ENCODE results near the gene SPAG17. TPM values are rescaled to one million over a fixed set of nuclear protein-coding genes. Genes with fewer than 3 reads are reported as not detected.

The SPAG17 gene
- total RNA-seq, 1 experiment from 2014 or later: not detected

- H3K4me2 ChIP-seq (ENCODE audit: low read length): no peak overlapping the region
- no peaks in the 10 kb centered on the region for H3K79me2 ChIP-seq (ENCODE audit: insufficient read depth, low read length)
- POLR2A ChIA-PET: no interaction called here
Observed at GRCh38 chr1:118116909-118117308, 68.1 kb downstream of the SPAG17 start.

GRCh38 chr1:118116401-118116800 is 68.6 kb downstream of the SPAG17 start:
- POLR2A ChIA-PET: no interaction called here

More at GRCh38 chr1:118116909-118117308, 68.1 kb downstream of the SPAG17 start:
- ATAC-seq (no peak), DNase-seq (ENCODE audit: low read depth, low spot score) (no peak)
- no peak overlapping the region for H3K27ac ChIP-seq (ENCODE audit: low read depth, low read length)
- intact Hi-C loops (cut with micrococcal nuclease): no loop called here
- RAD21 ChIA-PET (ENCODE audit: low non-redundant PET in 1 of 2, low total read pairs in 2 of 2, uncharacterized antibody in 2 of 2, unreplicated experiment in 2 of 2): no interaction called here
- CTCF ChIA-PET: no interaction called here
- H3K27me3 ChIP-seq (ENCODE audit: insufficient read depth, low read length): peaks cover 23% of the 10 kb centered on the region
- H3K9me2 ChIP-seq (ENCODE audit: insufficient read depth): no peaks in the 10 kb centered on the region
- no peak overlapping the region for H2AFZ ChIP-seq (ENCODE audit: low read depth, low read length, poor library complexity, severe bottlenecking)
- H3K4me3 ChIP-seq (replicated peaks in 1 of 2; ENCODE audit: low read depth in 1 of 2, low read length in 2 of 2): no peak overlapping the region
- TF ChIP-seq CTCF (IDR thresholded peaks at IDR 0.05 in 2 of 3, conservative IDR thresholded peaks at IDR 0.05 in 1 of 3; ENCODE audit: borderline replicate concordance in 1 of 3, insufficient read depth in 1 of 3, low read depth in 2 of 3, low read length in 2 of 3) (no peak), MAX (IDR thresholded peaks at IDR 0.05) (no peak)
- no peaks in the 10 kb centered on the region for H3K36me3 ChIP-seq (ENCODE audit: control insufficient read depth in 1 of 2, insufficient read depth in 2 of 2, low read length in 2 of 2)
- H3K9me3 ChIP-seq (ENCODE audit: control insufficient read depth in 1 of 2, insufficient read depth in 1 of 2, low read depth in 1 of 2, low read length in 2 of 2): no peaks in the 10 kb centered on the region
- H3K4me1 ChIP-seq (ENCODE audit: control insufficient read depth in 1 of 2, insufficient read depth in 2 of 2, low read length in 2 of 2): no peaks in the 10 kb centered on the region
- no peak overlapping the region for H3K9ac ChIP-seq (ENCODE audit: low read length)
- BruUV-seq (replicated peaks): no TSS peak
- no peaks in the 10 kb centered on the region for H4K20me1 ChIP-seq (ENCODE audit: insufficient read depth)

More at GRCh38 chr1:118116401-118116800, 68.6 kb downstream of the SPAG17 start:
- no peaks in the 10 kb centered on the region for H3K9me2 ChIP-seq (ENCODE audit: insufficient read depth)
- ChIA-PET CTCF (no interaction called here), RAD21 (ENCODE audit: low non-redundant PET in 1 of 2, low total read pairs in 2 of 2, uncharacterized antibody in 2 of 2, unreplicated experiment in 2 of 2) (no interaction called here)
- H3K27ac ChIP-seq (ENCODE audit: low read depth, low read length): no peak overlapping the region
- peaks cover 23% of the 10 kb centered on the region for H3K27me3 ChIP-seq (ENCODE audit: insufficient read depth, low read length)
- TF ChIP-seq YY1 (IDR thresholded peaks at IDR 0.05; ENCODE audit: extremely low read depth, insufficient replicate concordance, low read depth, low read length) (no peak), POLR2AphosphoS5 (IDR thresholded peaks at IDR 0.05; ENCODE audit: low read depth, low read length) (no peak), CEBPB (IDR thresholded peaks at IDR 0.05; ENCODE audit: low read depth) (no peak), JUND (IDR thresholded peaks at IDR 0.05) (no peak), ZNF274 (IDR thresholded peaks at IDR 0.05; ENCODE audit: low read depth, low read length) (no peak), EZH2 (IDR thresholded peaks at IDR 0.05) (no peak)
- no peak for ATAC-seq
- no peaks in the 10 kb centered on the region for H3K4me1 ChIP-seq (ENCODE audit: control insufficient read depth in 1 of 2, insufficient read depth in 2 of 2, low read length in 2 of 2)
- DNase-seq (ENCODE audit: low read depth, low spot score): no peak
- H3K36me3 ChIP-seq (ENCODE audit: control insufficient read depth in 1 of 2, insufficient read depth in 2 of 2, low read length in 2 of 2): no peaks in the 10 kb centered on the region
- no peak overlapping the region for H3K4me2 ChIP-seq (ENCODE audit: low read length)
- H3K4me3 ChIP-seq (replicated peaks in 1 of 2; ENCODE audit: low read depth in 1 of 2, low read length in 2 of 2): no peak overlapping the region
- H4K20me1 ChIP-seq (ENCODE audit: insufficient read depth): no peaks in the 10 kb centered on the region
- no TSS peak for BruUV-seq (replicated peaks)
- no peaks in the 10 kb centered on the region for H3K9me3 ChIP-seq (ENCODE audit: control insufficient read depth in 1 of 2, insufficient read depth in 1 of 2, low read depth in 1 of 2, low read length in 2 of 2)
- intact Hi-C loops (cut with micrococcal nuclease): no loop called here
- H3K79me2 ChIP-seq (ENCODE audit: insufficient read depth, low read length): no peaks in the 10 kb centered on the region
- H2AFZ ChIP-seq (ENCODE audit: low read depth, low read length, poor library complexity, severe bottlenecking): no peak overlapping the region
- no peak overlapping the region for H3K9ac ChIP-seq (ENCODE audit: low read length)

Measured in HCT116 (cell line).